Measurements from ENCODE around the gene TMEM128.
"Not testable (repeated sequence)": the region's sequence is repeated elsewhere in the genome, so short reads cannot be mapped to it uniquely, and the experiment has no call there.

Gene TMEM128

DNA sequence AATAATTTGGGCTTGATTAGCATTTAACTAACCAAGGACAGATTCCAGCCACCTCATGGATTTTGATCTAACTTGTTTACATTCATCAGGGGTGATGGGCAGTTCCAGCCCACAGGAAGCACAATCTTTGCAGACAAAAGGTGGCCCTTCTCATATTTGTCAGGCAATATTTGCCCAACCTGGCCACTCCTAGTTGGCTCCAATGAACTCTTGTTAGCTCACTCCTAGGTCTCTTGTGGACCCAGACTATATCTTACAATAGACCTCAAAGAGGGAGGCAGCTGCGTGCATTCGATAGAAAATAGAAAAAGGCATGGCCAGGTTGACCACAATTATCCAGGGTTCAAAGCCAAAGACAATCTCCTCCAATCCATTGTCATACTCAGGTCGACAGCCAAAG is 59.5 kb downstream of the TMEM128 start:
- DNase-seq (ENCODE audit: low read depth in 2 of 2): not testable (repeated sequence)
